TTC549 (cell line): ENCODE data around the gene MAPK8IP3.
"Not testable (repeated sequence)": the region's sequence is repeated elsewhere in the genome, so short reads cannot be mapped to it uniquely, and the experiment has no call there.

Experiments used
- FAIRE-seq: peaks from 2 replicates; lab custom pipeline; 2012; peaks lifted over from hg19 to GRCh38; lab: Jason Lieb, UNC

MAPK8IP3 gene

GRCh38 chr16:1710811-1711507 lies 5.0 kb downstream of the MAPK8IP3 start:
- FAIRE-seq = no peak

DNA sequence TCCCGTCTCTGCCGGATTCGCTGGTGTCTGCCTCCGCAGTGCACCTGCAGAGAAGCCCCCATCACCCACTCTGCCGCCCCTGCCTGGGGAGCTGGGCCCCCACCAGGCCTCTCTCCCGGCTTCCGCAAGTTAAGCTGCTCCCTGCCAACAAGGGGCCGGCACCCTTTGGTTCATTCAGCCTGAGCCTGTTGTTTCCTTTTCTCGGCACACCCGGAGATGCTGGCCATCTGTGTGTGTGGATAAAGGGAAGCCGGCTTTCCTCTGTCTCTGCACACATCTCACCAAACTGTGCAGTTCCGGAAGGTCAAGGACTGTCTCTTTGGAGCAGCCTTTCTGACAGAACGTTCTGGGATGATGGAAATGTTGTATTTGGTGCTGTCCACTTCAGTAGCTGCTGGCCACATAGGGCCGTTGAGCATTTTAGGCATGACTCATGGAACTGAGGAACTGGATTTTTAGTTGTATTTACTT lies 6.8 kb downstream of the MAPK8IP3 start:
- FAIRE-seq = no peak

GRCh38 chr16:1713331-1713730 lies 7.3 kb downstream of the MAPK8IP3 start:
- no peak for FAIRE-seq

DNA sequence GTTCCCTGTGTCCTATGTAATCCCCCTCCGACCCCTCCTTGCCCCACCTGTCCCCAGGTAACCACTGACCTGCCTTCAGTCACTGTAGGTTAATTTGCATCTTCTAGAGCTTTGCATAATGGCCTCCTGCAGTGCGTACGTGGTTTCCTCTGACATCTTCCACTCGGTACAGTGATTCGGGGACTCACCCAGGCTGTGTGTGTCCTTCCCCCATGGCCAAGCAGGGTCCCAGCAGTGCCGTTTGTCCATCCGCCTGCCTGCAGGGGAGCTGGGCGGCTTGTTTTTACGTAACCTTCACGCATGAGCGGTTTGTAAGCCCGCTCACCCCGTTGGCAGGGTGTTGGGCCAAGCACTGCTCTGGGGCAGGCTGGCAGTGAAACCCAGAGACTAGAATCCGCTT lies 7.9 kb downstream of the MAPK8IP3 start:
- no peak for FAIRE-seq

DNA sequence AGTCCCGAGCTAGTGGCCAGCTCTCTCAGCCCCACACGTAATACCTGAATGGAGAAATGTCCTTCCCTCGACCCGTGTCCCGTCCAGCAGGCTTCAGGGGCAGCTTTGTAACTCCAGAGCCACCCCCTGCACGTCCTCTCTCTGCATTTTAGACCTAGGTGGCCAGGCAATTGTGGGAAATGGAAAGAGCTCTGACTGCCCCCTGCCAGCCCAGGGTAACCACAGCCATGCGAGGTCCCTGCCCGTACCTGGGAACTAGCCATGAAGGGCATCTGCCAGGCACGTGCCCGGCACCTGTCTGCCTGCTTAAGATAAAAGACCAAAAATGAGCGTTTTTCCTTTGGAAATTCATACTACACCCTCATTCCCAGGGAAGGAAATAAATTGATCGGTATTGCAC lies 9.2 kb downstream of the MAPK8IP3 start:
- no peak for FAIRE-seq

GRCh38 chr16:1718236-1718635 lies 12.2 kb downstream of the MAPK8IP3 start:
- FAIRE-seq = not testable (repeated sequence)

- FAIRE-seq = not testable (repeated sequence)
Measured at GRCh38 chr16:1719559-1720229, 13.7 kb downstream of the MAPK8IP3 start.

DNA sequence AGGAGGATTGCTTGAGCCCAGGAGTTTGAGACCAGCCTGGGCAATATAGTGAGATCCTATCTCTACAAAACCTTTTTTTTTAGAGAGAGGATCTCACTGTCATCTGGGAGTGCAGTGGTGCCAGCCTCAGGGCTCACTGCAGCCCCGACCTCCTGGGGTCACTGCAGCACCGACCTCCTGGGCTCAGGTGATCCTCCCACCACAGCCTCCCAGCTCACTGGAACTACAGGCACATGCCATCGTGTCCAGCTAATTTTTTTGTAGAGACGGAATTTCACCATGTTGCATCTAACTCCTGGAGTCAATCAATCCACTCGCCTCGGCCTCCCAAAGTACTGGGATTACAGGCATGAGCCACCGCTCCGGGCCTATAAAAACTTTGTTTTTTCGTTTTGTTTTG lies 15.4 kb downstream of the MAPK8IP3 start:
- no peak for FAIRE-seq

DNA sequence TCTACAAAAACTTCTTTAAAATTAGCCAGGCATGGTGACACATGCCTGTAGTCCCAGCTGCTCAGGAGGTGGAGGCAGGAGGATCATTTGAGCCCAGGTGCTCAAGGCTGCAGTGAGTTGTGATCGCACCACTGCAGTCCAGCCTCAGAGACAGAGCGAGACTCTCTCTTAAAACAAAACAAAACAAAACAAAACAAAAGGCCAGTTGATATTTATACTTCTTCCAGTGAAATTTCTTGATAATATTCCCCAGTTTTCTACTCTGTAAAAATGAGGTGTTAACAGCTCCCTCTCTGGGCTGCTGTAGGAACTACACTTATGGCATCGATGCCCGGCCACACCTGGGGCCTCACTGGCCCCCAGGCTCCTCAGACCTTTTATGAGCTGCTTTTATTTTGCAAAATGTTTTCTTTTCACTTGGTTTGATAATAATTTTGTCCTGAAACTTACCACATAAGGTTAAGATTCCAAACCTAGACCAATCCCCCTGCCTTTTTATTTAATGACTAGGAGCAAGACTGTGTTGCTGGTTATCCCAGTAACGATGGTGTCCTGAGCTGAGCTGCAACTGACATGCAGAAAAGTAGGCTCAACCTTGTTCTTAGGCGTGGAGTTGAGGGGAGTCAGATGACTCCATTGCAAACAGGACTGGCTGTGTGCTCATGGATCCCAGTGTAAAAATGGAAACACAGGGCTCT lies 17.6 kb downstream of the MAPK8IP3 start:
- no peak for FAIRE-seq

DNA sequence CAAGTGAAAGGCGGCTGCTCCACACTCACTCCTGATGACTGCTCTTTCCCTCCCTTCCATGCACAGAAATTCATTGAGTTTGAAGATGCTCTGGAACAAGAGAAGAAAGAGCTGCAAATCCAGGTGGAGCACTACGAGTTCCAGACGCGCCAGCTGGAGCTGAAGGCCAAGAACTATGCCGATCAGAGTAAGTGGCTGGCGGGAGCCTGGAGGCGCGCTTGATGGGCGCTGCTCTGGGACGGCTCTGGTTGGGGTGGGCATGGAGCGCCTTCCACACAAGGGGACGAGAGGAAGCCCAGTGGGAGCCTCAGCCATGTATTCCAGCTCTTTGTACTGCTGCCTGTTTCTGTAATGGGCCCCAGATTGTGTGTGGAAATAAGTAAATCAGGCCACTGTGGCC lies 18.5 kb downstream of the MAPK8IP3 start:
- FAIRE-seq = no peak

DNA sequence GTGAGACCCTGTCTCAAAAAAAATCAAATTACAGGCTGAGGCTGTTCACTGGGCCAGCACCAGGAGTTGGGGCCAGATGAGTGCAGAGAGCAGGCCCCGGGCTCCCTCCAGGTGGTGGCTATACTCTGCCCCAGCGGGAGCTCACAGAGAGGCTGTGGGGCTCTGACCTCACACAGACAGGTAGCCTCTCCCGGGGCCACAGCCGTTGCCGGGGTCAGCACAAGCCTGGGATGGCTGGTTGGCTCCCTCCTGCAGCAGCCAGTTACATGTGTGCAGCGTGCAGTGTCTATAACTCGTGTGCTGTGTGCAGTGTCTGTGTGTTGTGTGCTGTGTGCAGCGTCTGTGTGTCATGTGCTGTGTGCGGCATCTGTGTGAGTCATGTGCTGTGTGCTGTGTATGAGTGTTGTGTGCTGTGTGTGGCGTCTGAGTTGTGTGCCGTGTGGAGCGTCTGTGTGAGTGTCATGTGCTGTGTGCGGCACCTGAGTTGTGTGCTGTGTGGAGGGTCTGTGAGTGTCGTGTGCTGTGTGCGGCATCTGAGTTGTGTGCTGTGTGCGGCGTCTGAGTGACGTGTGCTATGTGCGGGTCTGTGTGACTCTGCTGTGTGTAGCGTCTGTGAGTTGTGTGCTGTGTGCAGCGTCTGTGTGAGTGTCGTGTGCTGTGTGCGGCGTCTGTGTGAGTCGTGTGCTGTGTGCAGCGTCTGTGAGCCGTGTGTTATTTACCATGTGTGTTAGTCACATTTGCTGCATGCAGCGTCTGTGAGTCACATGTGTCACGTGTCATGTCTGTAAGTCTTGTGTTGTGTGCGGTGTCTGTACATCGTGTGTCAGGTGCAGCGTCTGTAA lies 20.9 kb downstream of the MAPK8IP3 start:
- FAIRE-seq = no peak

DNA sequence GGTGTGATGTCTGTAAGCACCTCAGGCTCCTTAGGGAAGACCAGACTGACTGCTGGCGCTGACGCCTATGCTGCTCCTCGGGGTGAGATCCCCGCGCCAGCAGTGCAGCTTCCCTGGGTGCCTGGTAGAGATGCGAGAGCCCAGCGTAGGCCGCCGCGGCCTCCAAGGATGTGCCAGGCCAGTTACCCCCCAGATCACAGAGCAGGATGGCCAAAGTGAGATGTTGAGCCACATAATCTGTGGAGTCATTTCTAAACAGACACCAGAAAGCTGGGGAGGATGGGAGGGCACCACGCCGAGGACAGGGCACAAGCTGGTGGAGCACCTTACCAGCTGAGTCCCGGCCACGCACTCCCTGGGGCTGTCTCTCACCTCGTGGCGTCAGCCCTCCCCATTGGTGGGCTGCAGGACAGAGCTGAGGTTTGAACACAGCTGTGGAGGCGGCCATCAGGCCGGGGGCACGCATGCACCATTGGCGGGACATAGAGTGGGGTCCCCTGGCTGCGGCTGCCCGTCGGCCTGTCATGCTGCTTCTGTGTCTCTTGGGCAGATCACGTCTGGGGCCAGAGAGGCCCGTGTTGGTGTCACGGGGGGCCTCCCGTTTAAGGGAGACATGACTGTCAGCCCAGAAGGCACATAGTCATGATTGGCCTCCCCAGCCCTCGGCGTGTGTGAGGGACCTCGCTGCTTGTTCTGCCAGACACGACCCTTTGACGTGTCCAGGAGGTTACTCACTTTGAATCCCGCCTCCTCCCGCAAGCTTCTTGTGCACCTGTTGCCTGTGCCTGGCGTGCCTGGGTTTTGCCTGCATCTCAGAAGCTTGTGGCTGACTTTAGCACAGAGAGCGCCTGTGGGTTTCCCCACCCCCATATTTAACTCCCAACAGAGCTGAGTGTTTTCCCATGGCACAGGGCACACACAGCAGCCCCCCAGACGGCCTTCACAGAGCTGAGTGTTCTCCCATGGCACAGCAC lies 21.9 kb downstream of the MAPK8IP3 start:
- FAIRE-seq = no peak

DNA sequence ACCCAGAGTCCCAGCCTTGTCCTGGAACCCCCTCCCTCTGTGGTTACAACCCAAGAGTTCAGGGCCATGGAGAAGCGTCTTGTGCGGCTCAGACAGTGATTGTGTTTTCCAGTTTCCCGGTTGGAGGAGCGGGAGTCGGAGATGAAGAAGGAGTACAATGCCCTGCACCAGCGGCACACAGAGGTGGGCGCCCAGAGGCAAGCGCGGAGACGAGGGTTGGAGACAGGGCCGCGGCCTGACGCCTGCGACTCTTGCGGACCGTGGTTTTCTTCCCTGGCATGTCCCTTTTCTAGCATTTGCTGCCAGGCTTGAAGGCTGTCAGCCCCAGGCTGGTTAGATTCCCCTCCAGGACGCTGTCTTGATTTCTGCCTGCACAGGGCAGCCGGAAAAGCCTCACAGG lies 23.0 kb downstream of the MAPK8IP3 start:
- FAIRE-seq = no peak

GRCh38 chr16:1729445-1729844 lies 23.4 kb downstream of the MAPK8IP3 start:
- no peak for FAIRE-seq

- FAIRE-seq = no peak
Measured at GRCh38 chr16:1731073-1731472, 25.1 kb downstream of the MAPK8IP3 start.

GRCh38 chr16:1731603-1732002 lies 25.6 kb downstream of the MAPK8IP3 start:
- FAIRE-seq = no peak

GRCh38 chr16:1732071-1732470 lies 26.1 kb downstream of the MAPK8IP3 start:
- no peak for FAIRE-seq

- FAIRE-seq = not testable (repeated sequence)
Measured at GRCh38 chr16:1732551-1732987, 26.6 kb downstream of the MAPK8IP3 start.

DNA sequence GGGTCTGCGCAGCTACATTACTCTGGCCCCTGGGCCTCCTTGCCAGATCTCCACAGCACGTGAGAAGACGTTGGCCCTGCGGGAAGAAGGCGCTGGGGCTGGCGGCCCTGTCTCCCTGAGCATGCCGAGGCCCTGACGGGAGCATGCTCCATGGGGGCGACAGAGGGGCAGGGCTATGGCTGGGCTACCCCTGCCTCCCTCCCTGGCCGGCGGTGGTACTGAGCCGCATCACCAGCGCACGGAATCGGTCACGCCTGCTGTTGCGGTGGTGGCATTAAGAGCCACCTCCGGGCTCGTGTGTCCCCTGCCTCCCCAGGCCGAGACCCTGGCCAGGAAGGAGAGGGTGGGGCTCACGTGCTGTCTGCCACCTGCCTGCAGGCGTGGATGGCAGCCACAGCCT lies 28.1 kb downstream of the MAPK8IP3 start:
- FAIRE-seq = no peak

DNA sequence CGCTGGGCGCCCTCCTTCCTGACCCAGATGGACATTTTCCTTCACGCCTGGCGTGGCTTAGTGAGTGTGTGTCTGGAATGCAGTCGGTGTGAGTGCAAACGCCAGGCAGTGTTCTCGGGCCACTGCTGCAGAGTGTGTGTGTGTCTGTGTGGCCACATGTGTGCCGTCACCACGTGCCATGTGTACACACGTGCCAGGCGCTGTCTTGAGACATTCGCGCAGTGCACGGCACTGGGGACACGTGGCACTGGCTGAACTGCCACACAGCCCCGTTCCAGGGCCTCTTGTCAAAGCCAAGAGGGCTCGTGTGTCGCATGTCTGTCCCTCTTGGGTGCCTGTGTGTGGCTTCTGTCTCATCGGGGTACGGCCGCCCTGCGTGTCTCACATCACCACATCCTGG lies 28.8 kb downstream of the MAPK8IP3 start:
- no peak for FAIRE-seq

- FAIRE-seq = no peak
Measured at GRCh38 chr16:1740234-1740633, 34.2 kb downstream of the MAPK8IP3 start.
